H9 (cell line): ENCODE data around the gene SMARCA2. TPM values are rescaled to one million over a fixed set of nuclear protein-coding genes. Genes with fewer than 3 reads are reported as not detected.
A peak's percentile ranks its signal among the peaks of the same experiment; 100 is the strongest.

ENCODE experiments used
- DNase-seq: peaks from one replicate; pipeline ENCODE4 v3.0.0-alpha.2; 2017
- H2AFZ ChIP-seq: one replicate; pipeline ENCODE4 v1.6.1; 2013; ENCODE audit warnings: mild to moderate bottlenecking, low read length, control low read depth, moderate library complexity
- H2AK5ac ChIP-seq: 2 replicates; pipeline ENCODE4 v1.6.1; 2013; ENCODE audit warnings: low read length, control low read depth, mixed read lengths; ENCODE audit not compliant: insufficient read length
- H2BK120ac ChIP-seq: one replicate; pipeline ENCODE4 v1.6.1; 2013; ENCODE audit warnings: low read depth, mild to moderate bottlenecking, low read length, control low read depth, inconsistent platforms; ENCODE audit not compliant: poor library complexity, severe bottlenecking
- H2BK12ac ChIP-seq: 2 replicates; pipeline ENCODE4 v1.6.1; 2013; ENCODE audit warnings: low read length, control low read depth, mixed read lengths, low read depth; ENCODE audit not compliant: insufficient read length
- H2BK15ac ChIP-seq: 2 replicates; pipeline ENCODE4 v1.6.1; 2013; ENCODE audit warnings: low read depth, low read length, control low read depth
- H2BK20ac ChIP-seq: one replicate; pipeline ENCODE4 v1.6.1; 2013; ENCODE audit warnings: low read depth, mild to moderate bottlenecking, low read length, control low read depth, inconsistent platforms; ENCODE audit not compliant: poor library complexity, severe bottlenecking
- H2BK5ac ChIP-seq: 2 replicates; pipeline ENCODE4 v1.6.1; 2013; ENCODE audit warnings: low read length, control low read depth, mixed read lengths; ENCODE audit not compliant: insufficient read length
- H3K14ac ChIP-seq: 2 replicates; pipeline ENCODE4 v1.6.1; 2013; ENCODE audit warnings: low read length, control low read depth; ENCODE audit not compliant: insufficient read depth
- H3K18ac ChIP-seq: 2 replicates; pipeline ENCODE4 v1.6.1; 2013; ENCODE audit warnings: low read depth, mild to moderate bottlenecking, mixed read lengths, low read length, control low read depth; ENCODE audit not compliant: insufficient read length
- H3K23ac ChIP-seq: 2 replicates; pipeline ENCODE4 v1.6.1; 2013; ENCODE audit warnings: low read length, control low read depth, mixed read lengths, low read depth; ENCODE audit not compliant: insufficient read length
- H3K23me2 ChIP-seq: 2 replicates; pipeline ENCODE4 v1.6.1; 2013; ENCODE audit warnings: low read depth, mild to moderate bottlenecking, mixed read lengths, low read length, control low read depth; ENCODE audit not compliant: insufficient read length, poor library complexity, severe bottlenecking
- H3K27ac ChIP-seq: 2 replicates; pipeline ENCODE4 v1.5.1; 2013; ENCODE audit warnings: low read length, control low read depth, mixed read lengths, low read depth; ENCODE audit not compliant: insufficient read length
- H3K27me3 ChIP-seq: 2 replicates; pipeline ENCODE4 v1.6.1; 2013; ENCODE audit warnings: low read length, control low read depth, inconsistent platforms; ENCODE audit not compliant: insufficient read depth
- H3K4ac ChIP-seq: 2 replicates; pipeline ENCODE4 v1.6.1; 2013; ENCODE audit warnings: low read depth, mild to moderate bottlenecking, control low read depth, inconsistent platforms, low read length, moderate library complexity
- H3K4me1 ChIP-seq: 2 replicates; pipeline ENCODE4 v1.6.1; 2013; ENCODE audit warnings: low read length, control low read depth, inconsistent platforms; ENCODE audit not compliant: insufficient read depth
- H3K4me2 ChIP-seq: 2 replicates; pipeline ENCODE4 v1.6.1; 2013; ENCODE audit warnings: low read length, control low read depth, mixed read lengths; ENCODE audit not compliant: insufficient read length, insufficient read depth
- H3K56ac ChIP-seq: 2 replicates; pipeline ENCODE4 v1.6.1; 2013; ENCODE audit warnings: low read depth, mild to moderate bottlenecking, mixed read lengths, low read length, control low read depth; ENCODE audit not compliant: insufficient read length
- H3K79me1 ChIP-seq: 2 replicates; pipeline ENCODE4 v1.6.1; 2013; ENCODE audit warnings: low read depth, mild to moderate bottlenecking, moderate library complexity, low read length, control low read depth, inconsistent platforms; ENCODE audit not compliant: insufficient read depth, poor library complexity, severe bottlenecking
- H3K79me2 ChIP-seq: 2 replicates; pipeline ENCODE4 v1.6.1; 2013; ENCODE audit warnings: low read length, control low read depth, inconsistent platforms; ENCODE audit not compliant: insufficient read depth
- H3K9ac ChIP-seq: 2 replicates; pipeline ENCODE4 v1.6.1; 2013; ENCODE audit warnings: low read length, control low read depth, mixed read lengths; ENCODE audit not compliant: insufficient read length; ENCODE audit errors: extremely low read depth
- H3K9me3 ChIP-seq: one replicate; pipeline ENCODE4 v1.6.1; 2013; ENCODE audit warnings: low read depth, low read length, inconsistent platforms; ENCODE audit not compliant: control insufficient read depth
- H3T11ph ChIP-seq: one replicate; pipeline ENCODE4 v1.6.1; 2013; ENCODE audit warnings: mild to moderate bottlenecking, low read length, control low read depth, inconsistent platforms
- H4K20me1 ChIP-seq: one replicate; pipeline ENCODE4 v1.6.1; 2013; ENCODE audit not compliant: control insufficient read depth, insufficient read length, insufficient read depth
- H4K5ac ChIP-seq: 2 replicates; pipeline ENCODE4 v1.6.1; 2013; ENCODE audit warnings: low read depth, mild to moderate bottlenecking, mixed read lengths, low read length, control low read depth; ENCODE audit not compliant: insufficient read length
- H4K8ac ChIP-seq: replicated peaks from 2 replicates; pipeline ENCODE4 v1.6.1; 2013; ENCODE audit warnings: low read length, control low read depth, mixed read lengths, low read depth; ENCODE audit not compliant: insufficient read length
- H4K91ac ChIP-seq: 2 replicates; pipeline ENCODE4 v1.6.1; 2013; ENCODE audit warnings: low read depth, mild to moderate bottlenecking, moderate library complexity, mixed read lengths, low read length, control low read depth; ENCODE audit not compliant: insufficient read length
- H3K27ac Mint-ChIP-seq, 3 experiments: 2 replicates in 2 of 3; 3 replicates in 1 of 3; pipeline ENCODE4 v1.8.0; 2020 to 2021; ENCODE audit warnings: mixed read lengths in 3 of 3, mild to moderate bottlenecking in 1 of 3, moderate library complexity in 1 of 3
- H3K27me3 Mint-ChIP-seq: 2 replicates; pipeline ENCODE4 v1.8.0; 2021; ENCODE audit warnings: low read depth, mild to moderate bottlenecking, moderate library complexity, mixed read lengths
- H3K36me3 Mint-ChIP-seq, 3 experiments: 2 replicates in 2 of 3; 3 replicates in 1 of 3; pipeline ENCODE4 v1.8.0; 2020 to 2021; ENCODE audit warnings: low read depth in 3 of 3, mixed read lengths in 3 of 3; ENCODE audit not compliant: insufficient read depth in 1 of 3
- H3K4me1 Mint-ChIP-seq, 2 experiments: 2 replicates each; pipeline ENCODE4 v1.8.0; 2020; ENCODE audit warnings: mixed read lengths in 2 of 2
- H3K4me3 Mint-ChIP-seq, 2 experiments: 2 replicates in 1 of 2; 3 replicates in 1 of 2; pipeline ENCODE4 v1.8.0; 2020 to 2021; ENCODE audit warnings: mild to moderate bottlenecking in 2 of 2, mixed read lengths in 2 of 2, moderate library complexity in 1 of 2
- H3K9me3 Mint-ChIP-seq, 2 experiments: 2 replicates in 1 of 2; 3 replicates in 1 of 2; pipeline ENCODE4 v1.8.0; 2020; ENCODE audit warnings: mild to moderate bottlenecking in 2 of 2, mixed read lengths in 2 of 2, moderate library complexity in 1 of 2
- CTCF ChIP-seq: fragments of 200-600 bp; sonication (generic); conservative IDR thresholded peaks from 3 replicates; pipeline ENCODE4 v1.8.0; 2021; ENCODE audit warnings: antibody characterized with exemption, mild to moderate bottlenecking
- WGBS: extraction: QIAGEN DNeasy Blood & Tissue Kit; methylation state at CpG from one replicate; pipeline ENCODE4 v1.1.7; 2013; ENCODE audit warnings: missing lambda C conversion rate, low lambda C conversion rate, mixed read lengths; ENCODE audit not compliant: insufficient read length; ENCODE audit errors: extremely low coverage; 5-methylcytosine and 5-hydroxymethylcytosine counted together
- total RNA-seq: library from RNA; stranded (reverse); gene quantifications from 2 replicates; pipeline ENCODE4 v1.2.1, GENCODE V29; 2021

Gene SMARCA2
- total RNA-seq, 1 experiment from 2014 or later: 15.3 TPM

- no peaks in the 10 kb centered on the region for H3K9me3 Mint-ChIP-seq
- Histone ChIP-seq H2AFZ (no peak overlapping the region), H3T11ph (no peak overlapping the region), H3K18ac (no peak overlapping the region), H4K5ac (no peak overlapping the region), H3K79me1 (no peaks in the 10 kb centered on the region), H3K4ac (no peak overlapping the region), H2BK12ac (no peak overlapping the region), H2BK120ac (no peak overlapping the region), H3K27ac (no peak overlapping the region), H3K23me2 (no peaks in the 10 kb centered on the region), H3K14ac (no peak overlapping the region), H3K79me2 (no peaks in the 10 kb centered on the region), H3K9ac (no peak overlapping the region), H2AK5ac (no peak overlapping the region), H2BK15ac (no peak overlapping the region), H3K4me1 (no peaks in the 10 kb centered on the region), H4K8ac (no peak overlapping the region), H3K27me3 (no peaks in the 10 kb centered on the region), H3K23ac (no peak overlapping the region), H2BK5ac (no peak overlapping the region), H4K20me1 (no peaks in the 10 kb centered on the region), H4K91ac (no peak overlapping the region), H2BK20ac (no peak overlapping the region), H3K56ac (no peak overlapping the region), H3K4me2 (no peak overlapping the region), H3K9me3 (no peaks in the 10 kb centered on the region)
- no peak for TF ChIP-seq CTCF
- no peaks in the 10 kb centered on the region for H3K27me3 Mint-ChIP-seq
- peaks cover 9% of the 10 kb centered on the region in 2 experiments for H3K4me1 Mint-ChIP-seq
- peaks cover 0 to 4% (median 0%) of the 10 kb centered on the region in 3 experiments; a peak in 3 of 7 replicates for H3K36me3 Mint-ChIP-seq
- H3K27ac Mint-ChIP-seq: 0 out of 7 replicates have a peak overlapping the region, but pooled peaks of 1 of the 3 experiments have one; percentile 37
- DNase-seq: no peak
- no peak overlapping the region for H3K4me3 Mint-ChIP-seq
- WGBS: no CpG with 5 or more reads among the region's 8 CpGs
Observed at GRCh38 chr9:2169035-2169434, 153.9 kb downstream of the SMARCA2 start.
